CD4-positive, alpha-beta T cell treated with Interleukin-21 for 1 hour (primary cell): ENCODE data around the gene ZBTB49.
A peak's percentile ranks its signal among the peaks of the same experiment; 100 is the strongest.

ENCODE experiments used
- DNase-seq: peaks from one replicate; pipeline ENCODE4 v3.0.0-alpha.2; 2020

Gene ZBTB49

DNA sequence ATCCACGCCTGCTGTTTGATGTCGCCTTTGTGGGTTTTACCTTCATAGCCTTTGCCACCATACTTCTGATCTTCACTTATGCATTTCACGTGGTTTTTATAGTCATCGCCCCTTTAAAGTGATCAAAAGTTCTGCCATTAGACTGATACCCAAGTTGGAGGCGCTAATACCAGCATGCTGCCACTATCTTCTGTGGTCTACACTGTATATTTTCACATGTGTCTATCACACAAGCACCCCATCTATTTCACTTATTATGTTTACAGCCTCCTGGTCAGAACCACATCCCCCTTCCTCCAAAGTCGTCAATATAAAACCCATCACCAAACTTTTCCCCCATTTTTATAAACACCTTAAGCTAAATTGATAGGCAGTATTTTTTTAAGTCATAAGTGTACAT is 8.3 kb upstream of the ZBTB49 start:
- no peak for DNase-seq

DNA sequence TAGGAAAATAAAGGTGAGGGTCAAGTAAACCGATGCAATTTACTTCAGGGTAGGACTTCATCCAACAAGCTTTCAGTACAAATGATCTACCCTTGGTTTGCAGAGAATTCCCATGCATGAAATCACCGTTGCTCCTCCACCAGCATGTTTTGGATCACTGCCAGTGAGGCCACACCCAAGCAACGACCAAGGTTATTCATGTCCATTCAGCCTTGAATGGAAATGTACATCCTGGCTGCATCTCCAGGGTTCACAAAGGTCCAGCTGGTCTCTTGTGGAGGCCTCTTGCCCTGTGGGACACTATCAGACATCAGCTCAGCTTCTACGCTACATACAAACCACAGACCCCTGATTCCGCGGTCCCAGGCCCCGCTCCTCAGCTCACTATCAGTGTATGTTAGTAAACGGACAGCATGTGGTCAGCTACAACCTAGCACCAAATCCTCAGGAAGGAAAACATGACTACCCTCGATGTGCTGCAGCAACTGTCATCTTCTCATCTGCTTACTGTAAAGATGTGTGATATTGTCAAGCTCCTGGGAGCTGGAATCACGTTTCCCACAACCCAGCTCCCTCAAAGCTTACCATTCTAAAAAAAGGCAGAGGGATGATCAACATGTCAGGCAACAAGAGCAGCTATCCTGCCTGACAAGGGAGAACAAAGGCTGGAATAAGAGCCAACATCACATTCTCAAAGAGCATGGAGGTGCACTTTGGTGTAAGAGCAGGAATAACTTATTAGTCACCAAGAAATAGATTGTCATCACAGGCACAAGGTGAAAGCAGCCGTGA is 5.0 kb upstream of the ZBTB49 start:
- no peak for DNase-seq

GRCh38 chr4:4288098-4288497 is 2.0 kb upstream of the ZBTB49 start:
- no peak for DNase-seq

DNA sequence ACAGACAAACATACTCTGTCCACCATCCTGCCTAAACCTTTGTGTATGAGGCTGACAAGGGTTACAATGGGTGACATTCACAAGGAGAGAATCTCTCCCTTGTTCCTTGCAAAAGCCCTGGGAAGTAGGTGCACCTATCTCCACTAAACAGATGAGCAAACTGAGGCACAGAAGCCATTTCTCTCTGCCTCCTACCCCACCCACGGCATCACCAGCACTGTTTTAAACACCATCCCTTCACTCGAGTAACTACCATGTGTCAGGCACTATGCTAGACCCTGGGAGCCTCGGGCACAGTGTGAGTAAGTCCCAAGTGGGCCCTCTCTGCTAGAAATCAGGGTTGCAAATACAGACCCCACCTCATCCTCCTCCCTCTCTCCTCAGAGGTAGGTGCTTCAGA is 996 bp upstream of the ZBTB49 start:
- no peak for DNase-seq

GRCh38 chr4:4289597-4289940 is 482 bp upstream of the ZBTB49 start:
- peak; percentile 5 for DNase-seq

DNA sequence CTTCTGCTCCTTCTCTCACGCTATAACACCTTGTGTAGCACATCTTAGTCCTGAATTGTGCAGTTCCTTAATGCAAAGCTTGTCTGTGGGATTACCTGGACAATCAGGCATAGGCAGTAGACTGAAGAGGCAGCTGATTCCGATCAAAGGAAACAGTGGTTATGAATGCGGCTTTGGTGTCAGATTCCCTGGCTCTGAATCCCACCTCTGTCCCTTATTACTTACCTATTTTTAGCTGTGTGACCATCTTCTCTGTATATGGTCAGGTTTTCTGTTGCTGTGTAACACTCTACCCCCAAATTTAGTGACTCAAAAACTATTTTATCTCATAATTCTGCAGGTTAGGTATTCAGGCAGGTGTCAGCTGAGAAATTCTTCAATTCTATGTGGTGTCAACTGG is 3.2 kb downstream of the ZBTB49 start:
- no peak for DNase-seq

DNA sequence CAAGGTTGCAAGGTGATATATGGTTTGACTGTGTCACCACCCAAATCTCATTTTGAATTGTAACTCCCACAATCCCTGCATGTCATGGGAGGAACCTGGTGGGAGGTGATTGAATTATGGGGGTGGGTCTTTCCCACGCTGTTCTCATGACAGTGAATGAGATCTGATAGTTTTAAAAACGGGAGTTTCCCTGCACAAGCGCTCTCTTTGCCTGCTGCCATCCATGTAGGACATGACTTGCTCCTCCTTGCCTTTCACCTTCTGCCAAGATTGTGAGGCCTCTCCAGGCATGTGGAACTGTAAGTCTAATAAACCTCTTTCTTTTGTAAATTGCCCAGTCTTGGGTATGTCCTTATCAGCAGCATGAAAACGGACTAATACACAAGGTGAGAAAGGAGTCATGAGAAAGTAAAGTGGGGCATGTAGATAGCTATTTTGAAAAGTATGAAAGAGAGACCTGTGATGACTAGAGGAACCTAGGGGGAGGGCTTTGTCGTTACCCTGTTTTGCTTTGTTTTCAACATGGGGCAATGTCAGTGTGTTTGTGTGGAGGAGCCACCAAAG is 6.3 kb downstream of the ZBTB49 start:
- no peak for DNase-seq

GRCh38 chr4:4299006-4299405 is 9.0 kb downstream of the ZBTB49 start:
- no peak for DNase-seq

GRCh38 chr4:4302001-4302400 is 11.9 kb downstream of the ZBTB49 start:
- no peak for DNase-seq

DNA sequence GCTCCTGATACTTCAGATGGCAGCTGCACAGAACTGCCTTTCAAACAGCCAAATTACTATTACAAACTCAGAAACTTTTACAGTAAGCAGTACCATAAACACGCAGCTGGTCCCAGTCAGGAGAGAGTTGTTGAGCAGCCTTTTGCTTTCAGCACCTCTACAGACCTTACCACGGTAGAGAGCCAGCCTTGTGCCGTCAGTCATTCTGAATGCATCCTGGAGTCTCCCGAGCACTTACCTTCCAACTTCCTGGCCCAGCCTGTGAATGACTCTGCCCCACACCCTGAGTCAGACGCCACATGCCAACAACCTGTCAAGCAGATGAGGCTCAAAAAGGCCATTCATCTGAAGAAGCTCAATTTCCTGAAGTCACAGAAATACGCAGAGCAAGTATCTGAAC is 12.4 kb downstream of the ZBTB49 start:
- no peak for DNase-seq

- no peak for DNase-seq
These were observed 16.9 kb downstream of the ZBTB49 start for GRCh38 chr4:4306920-4307319.

GRCh38 chr4:4308800-4309441 is 18.9 kb downstream of the ZBTB49 start:
- no peak for DNase-seq

- no peak for DNase-seq
These were observed 21.1 kb downstream of the ZBTB49 start for GRCh38 chr4:4311193-4311592.

DNA sequence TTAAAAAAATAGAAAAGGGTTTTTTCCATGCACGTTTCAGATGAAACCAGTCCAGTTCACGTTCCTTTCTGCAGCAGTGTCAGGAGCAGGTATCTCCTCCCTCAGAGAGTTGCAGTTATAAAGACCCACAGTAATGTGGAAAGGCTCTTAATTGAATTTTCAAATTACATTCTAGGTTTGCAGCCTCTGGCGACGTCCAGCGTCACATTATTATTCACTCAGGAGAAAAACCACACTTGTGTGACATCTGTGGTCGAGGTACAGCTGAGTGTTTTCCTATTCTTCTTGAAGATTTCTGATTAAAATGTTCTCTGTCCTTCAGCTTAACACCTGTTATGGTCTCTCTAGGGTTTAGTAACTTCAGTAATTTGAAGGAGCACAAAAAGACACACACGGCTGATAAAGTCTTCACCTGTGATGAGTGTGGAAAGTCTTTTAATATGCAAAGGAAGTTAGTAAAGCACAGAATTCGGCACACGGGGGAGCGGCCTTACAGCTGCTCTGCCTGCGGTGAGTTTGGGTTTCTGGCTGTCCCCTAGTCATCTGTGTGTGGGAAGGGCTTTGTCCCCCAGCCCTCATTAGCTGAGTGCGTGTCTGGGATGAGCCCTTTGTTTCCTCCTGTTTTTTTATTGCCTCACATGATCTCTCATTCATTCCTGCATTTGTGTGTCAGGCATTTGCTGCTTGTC is 25.6 kb downstream of the ZBTB49 start:
- no peak for DNase-seq

GRCh38 chr4:4316150-4316495 is 26.1 kb downstream of the ZBTB49 start:
- DNase-seq: no peak

- no peak for DNase-seq
These were observed 27.6 kb downstream of the ZBTB49 start for GRCh38 chr4:4317496-4318232.

GRCh38 chr4:4320528-4320927 is 30.5 kb downstream of the ZBTB49 start:
- no peak for DNase-seq

- no peak for DNase-seq
These were observed 31.1 kb downstream of the ZBTB49 start for GRCh38 chr4:4320951-4321714.

DNA sequence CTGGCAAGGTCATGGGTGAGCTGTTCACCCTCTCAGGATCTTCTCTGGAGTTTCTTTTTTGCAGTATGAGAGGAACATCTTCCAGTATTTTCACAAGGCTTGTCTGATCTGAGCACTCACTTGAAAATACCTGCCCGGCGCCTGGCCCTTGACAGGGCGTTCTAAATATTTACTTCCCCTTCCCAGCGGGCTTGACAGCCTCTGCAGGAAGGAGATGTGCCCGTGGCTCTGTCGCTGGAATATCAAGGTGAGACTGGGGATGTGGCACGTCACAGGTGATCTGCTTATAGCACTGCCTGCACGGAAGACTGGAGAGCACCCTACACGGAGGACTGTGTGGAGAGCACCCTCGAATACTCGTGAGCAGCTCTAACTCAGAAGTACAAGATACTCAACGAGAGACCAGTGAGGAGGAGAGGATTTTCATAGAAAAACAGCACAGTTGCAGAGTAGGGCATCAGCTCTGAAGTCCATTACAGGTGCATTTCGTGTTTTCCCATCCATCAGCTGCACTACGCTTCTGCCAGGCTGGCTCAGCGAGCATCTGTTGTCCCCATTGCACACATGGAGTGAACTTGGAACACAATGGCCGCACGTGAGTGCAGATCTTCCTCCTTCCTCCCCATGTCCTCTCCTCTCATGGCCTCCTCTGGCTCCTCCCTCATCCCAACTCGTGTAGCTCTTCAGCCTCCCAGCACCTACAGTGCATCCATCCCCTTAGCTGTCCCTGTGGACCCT is 32.1 kb downstream of the ZBTB49 start:
- no peak for DNase-seq

GRCh38 chr4:4323705-4324534 is 33.9 kb downstream of the ZBTB49 start:
- no peak for DNase-seq

DNA sequence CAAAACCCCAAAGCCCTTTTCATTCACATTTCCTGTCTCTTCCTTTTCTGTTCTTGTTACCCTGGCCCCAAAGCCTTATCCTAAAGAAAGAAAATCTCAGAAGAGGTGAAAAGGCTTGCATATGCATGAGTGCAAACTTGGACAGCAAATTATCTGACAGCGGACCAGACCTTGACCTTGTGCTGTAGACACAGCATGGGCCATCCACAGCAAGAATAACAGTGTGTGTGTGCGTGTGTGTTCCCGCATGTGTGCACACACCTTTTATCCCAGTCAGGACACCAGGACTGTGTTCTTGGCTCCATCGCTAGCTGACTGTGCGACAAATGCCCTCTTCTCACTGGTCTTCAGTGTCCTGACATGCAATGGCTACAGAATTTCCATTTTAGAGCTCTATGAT is 35.3 kb downstream of the ZBTB49 start:
- DNase-seq: no peak
